GM12892 (cell line): ENCODE data around the gene RGL2.

Source experiments
- POLR2A ChIP-seq: IDR thresholded peaks from 2 replicates; pipeline ENCODE4 v1.6.1; 2011; ENCODE audit warnings: low read depth, low read length, control low read depth
- POLR2AphosphoS5 ChIP-seq: IDR thresholded peaks from 2 replicates; pipeline ENCODE4 v1.6.1; 2011; ENCODE audit warnings: low read depth, low read length, control low read depth
- TAF1 ChIP-seq: IDR thresholded peaks from 2 replicates; pipeline ENCODE4 v1.6.1; 2011; ENCODE audit warnings: low read depth, mild to moderate bottlenecking, control low read depth, low read length, borderline replicate concordance

- no peak for TF ChIP-seq POLR2A
- no peak for TF ChIP-seq POLR2AphosphoS5
- no peak for TF ChIP-seq TAF1
These were observed 1.8 kb downstream of the RGL2 start for GRCh38 chr6:33296797-33297405.
